HepG2 (cell line): Measurements from ENCODE around the gene BPIFB2. TPM values are rescaled to one million over a fixed set of nuclear protein-coding genes. Genes with fewer than 3 reads are reported as not detected.

ENCODE experiments used
- ATF7-NPFF ChIP-seq: sonication (generic); formaldehyde crosslinking; IDR thresholded peaks from 2 replicates; pipeline ENCODE4 v1.8.1; 2023; ENCODE audit warnings: mild to moderate bottlenecking, low read depth, missing genetic modification reagents, moderate library complexity
- CREM ChIP-seq, 2 experiments: sonication (generic) in 1 of 2; formaldehyde crosslinking in 1 of 2; IDR thresholded peaks; 2 replicates each; pipeline versions ENCODE4 v1.4.0 to v1.6.1; 2016 to 2020; ENCODE audit warnings: antibody characterized with exemption in 1 of 2, mild to moderate bottlenecking in 1 of 2, missing genetic modification reagents in 1 of 2
- ELF1 ChIP-seq: sonication (generic); formaldehyde crosslinking; IDR thresholded peaks from 2 replicates; pipeline ENCODE4 v1.4.0; 2020; ENCODE audit warnings: missing genetic modification reagents
- HCFC1 ChIP-seq: fragments of 150-350 bp; IDR thresholded peaks from 2 replicates; pipeline ENCODE4 v1.6.1; 2014; ENCODE audit warnings: low read depth, low read length
- KLF11 ChIP-seq: IDR thresholded peaks from 2 replicates; pipeline ENCODE4 v1.6.1; 2016; ENCODE audit warnings: missing compliant biosample characterization
- NFIB ChIP-seq: sonication (generic); formaldehyde crosslinking; IDR thresholded peaks from 2 replicates; pipeline ENCODE4 v1.9.0; 2021; ENCODE audit warnings: missing genetic modification reagents, mild to moderate bottlenecking, borderline replicate concordance
- PTBP1 ChIP-seq: fragments of 200-400 bp; formaldehyde crosslinking; IDR thresholded peaks from 2 replicates; pipeline ENCODE4 v1.6.1; 2018; ENCODE audit warnings: low read length, low read depth; ENCODE audit not compliant: poor library complexity, severe bottlenecking
- ZBTB1 ChIP-seq: sonication (generic); formaldehyde crosslinking; IDR thresholded peaks from 2 replicates; pipeline ENCODE4 v1.4.0; 2020; ENCODE audit warnings: missing genetic modification reagents, borderline replicate concordance
- ZIK1 ChIP-seq: sonication (generic); formaldehyde crosslinking; IDR thresholded peaks from 2 replicates; pipeline ENCODE4 v1.5.0; 2020; ENCODE audit warnings: mild to moderate bottlenecking, low read depth, missing genetic modification reagents, borderline replicate concordance
- ZNF10 ChIP-seq: sonication (generic); formaldehyde crosslinking; IDR thresholded peaks from 2 replicates; pipeline ENCODE4 v1.4.0; 2020; ENCODE audit warnings: mild to moderate bottlenecking, low read depth, missing genetic modification reagents, borderline replicate concordance
- ZNF207 ChIP-seq: fragments of 450-650 bp; IDR thresholded peaks from 2 replicates; pipeline ENCODE4 v1.6.1; 2016; ENCODE audit warnings: antibody characterized with exemption, borderline replicate concordance
- ZNF256 ChIP-seq: sonication (generic); formaldehyde crosslinking; conservative IDR thresholded peaks from 2 replicates; pipeline ENCODE4 v1.4.0; 2020; ENCODE audit warnings: missing genetic modification reagents
- polyA plus RNA-seq, 8 experiments: library from polyadenylated mRNA; depleted of rRNA in 3 of 8; stranded (reverse) in 7 of 8; unstranded in 1 of 8; fragments of >200 nt; fragmentation: Illumina TruSeq in 4 of 8; extraction: Trizol in 4 of 8; gene quantifications; 2 replicates each; pipeline versions ENCODE4 v1.2.1 to v1.2.3, GENCODE V29; 2011 to 2016; ENCODE audit warnings: low read depth in 4 of 8, missing spikeins in 1 of 8, mixed read lengths in 1 of 8; ENCODE audit not compliant: insufficient read depth in 1 of 8
- total RNA-seq, 5 experiments: library from RNA; depleted of rRNA; stranded (reverse); fragments of >200 nt; fragmentation: Illumina TruSeq; extraction: Trizol; gene quantifications; 2 replicates each; pipeline ENCODE4 v1.2.3, GENCODE V29; 2016; ENCODE audit warnings: low read depth in 1 of 5
- TF ChIP-seq, protein P1 (sequence below): sonication (generic); formaldehyde crosslinking; IDR thresholded peaks from 2 replicates; pipeline ENCODE4 v1.4.0; 2020; ENCODE audit warnings: mild to moderate bottlenecking, low read depth, missing genetic modification reagents
- TF ChIP-seq, protein P2 (sequence below): sonication (generic); formaldehyde crosslinking; IDR thresholded peaks from 2 replicates; pipeline ENCODE4 v1.5.0; 2020; ENCODE audit warnings: mild to moderate bottlenecking, missing genetic modification reagents, moderate library complexity
- TF ChIP-seq, protein P3 (sequence below): sonication (generic); formaldehyde crosslinking; IDR thresholded peaks from 2 replicates; pipeline ENCODE4 v1.5.0; 2020; ENCODE audit warnings: mild to moderate bottlenecking, low read depth, missing genetic modification reagents, borderline replicate concordance
- TF ChIP-seq, protein P4 (sequence below): sonication (generic); formaldehyde crosslinking; IDR thresholded peaks from 2 replicates; pipeline ENCODE4 v1.4.0; 2020; ENCODE audit warnings: missing genetic modification reagents
- TF ChIP-seq, protein P5 (sequence below): sonication (generic); formaldehyde crosslinking; conservative IDR thresholded peaks from 2 replicates; pipeline ENCODE4 v1.5.0; 2020; ENCODE audit warnings: missing genetic modification reagents
- TF ChIP-seq, protein P6 (sequence below): sonication (generic); formaldehyde crosslinking; IDR thresholded peaks from 2 replicates; pipeline ENCODE4 v1.4.0; 2020; ENCODE audit warnings: missing genetic modification reagents, mild to moderate bottlenecking, borderline replicate concordance

BPIFB2 gene
- total and polyA plus RNA-seq, 2 of the 13 experiments (the other 11 are each of a cell fraction or from before 2014, with no cell fraction given): 54.5 to 902 TPM

DNA sequence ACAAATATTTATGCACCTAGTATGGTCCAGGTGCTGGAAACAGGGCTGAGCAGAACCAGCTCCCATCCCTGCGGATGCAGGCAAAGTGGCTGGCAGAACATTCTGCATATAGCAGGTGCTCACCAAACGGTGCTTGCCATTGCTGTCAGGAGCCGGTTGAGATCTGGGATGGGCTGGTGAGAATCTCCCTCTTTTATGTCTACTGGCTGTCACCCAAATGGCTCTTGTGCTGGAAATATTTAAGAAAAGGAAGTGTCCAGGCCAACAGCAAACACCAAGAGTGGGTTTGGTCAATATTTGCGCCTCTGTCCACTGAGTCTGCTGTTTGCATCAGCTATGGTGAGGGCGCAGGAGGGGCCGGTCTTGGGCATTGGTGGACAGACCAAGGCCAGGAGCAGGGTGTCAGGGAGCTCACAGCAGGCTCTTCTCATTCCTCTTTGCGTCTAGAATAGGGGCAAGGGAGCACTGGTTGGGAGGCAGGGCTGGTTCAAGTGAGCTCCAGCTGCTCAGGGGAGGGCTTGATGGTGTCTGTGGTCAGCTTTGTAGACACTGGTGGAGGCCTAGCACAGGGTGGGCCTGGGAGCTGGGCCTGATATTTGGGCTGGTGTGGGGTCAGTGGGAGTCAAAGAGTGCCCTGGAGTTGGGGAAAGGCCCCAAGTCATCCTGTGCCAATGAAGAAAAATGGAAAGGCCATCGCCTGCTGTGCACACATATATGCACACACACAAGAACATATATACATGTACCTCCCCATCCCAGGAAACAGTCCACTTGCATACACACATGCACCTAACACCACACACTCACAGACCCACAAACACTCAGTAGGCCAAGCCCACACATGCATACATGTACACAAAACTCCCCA, 1.4 kb upstream of the BPIFB2 start (continued):
- TF ChIP-seq, protein P1, sequence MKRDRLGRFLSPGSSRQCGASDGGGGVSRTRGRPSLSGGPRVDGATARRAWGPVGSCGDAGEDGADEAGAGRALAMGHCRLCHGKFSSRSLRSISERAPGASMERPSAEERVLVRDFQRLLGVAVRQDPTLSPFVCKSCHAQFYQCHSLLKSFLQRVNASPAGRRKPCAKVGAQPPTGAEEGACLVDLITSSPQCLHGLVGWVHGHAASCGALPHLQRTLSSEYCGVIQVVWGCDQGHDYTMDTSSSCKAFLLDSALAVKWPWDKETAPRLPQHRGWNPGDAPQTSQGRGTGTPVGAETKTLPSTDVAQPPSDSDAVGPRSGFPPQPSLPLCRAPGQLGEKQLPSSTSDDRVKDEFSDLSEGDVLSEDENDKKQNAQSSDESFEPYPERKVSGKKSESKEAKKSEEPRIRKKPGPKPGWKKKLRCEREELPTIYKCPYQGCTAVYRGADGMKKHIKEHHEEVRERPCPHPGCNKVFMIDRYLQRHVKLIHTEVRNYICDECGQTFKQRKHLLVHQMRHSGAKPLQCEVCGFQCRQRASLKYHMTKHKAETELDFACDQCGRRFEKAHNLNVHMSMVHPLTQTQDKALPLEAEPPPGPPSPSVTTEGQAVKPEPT (CRISPR knock-in tag): 0 out of 2 replicates have a peak, but pooled peaks have one; percentile 39
- TF ChIP-seq ELF1 (CRISPR knock-in tag) (peak; percentile 69; the same call in 1 of the 2 replicates), ATF7-NPFF (CRISPR knock-in tag) (peak; percentile 55; the same call in 1 of the 2 replicates), ZNF256 (CRISPR knock-in tag) (no peak), HCFC1 (peak; percentile 8; the same call in 1 of the 2 replicates), ZIK1 (CRISPR knock-in tag) (no peak), ZNF10 (CRISPR knock-in tag) (no peak), ZNF207 (no peak), ZBTB1 (CRISPR knock-in tag) (no peak), KLF11 (0 out of 2 replicates have a peak, but pooled peaks have one; percentile 38), CREM (IDR thresholded peaks at IDR 0.05) (peak; percentile 86), CREM (CRISPR knock-in tag; IDR thresholded peaks at IDR 0.05) (no peak), PTBP1 (peak; percentile 75), NFIB (CRISPR knock-in tag) (no peak)
- TF ChIP-seq, protein P2, sequence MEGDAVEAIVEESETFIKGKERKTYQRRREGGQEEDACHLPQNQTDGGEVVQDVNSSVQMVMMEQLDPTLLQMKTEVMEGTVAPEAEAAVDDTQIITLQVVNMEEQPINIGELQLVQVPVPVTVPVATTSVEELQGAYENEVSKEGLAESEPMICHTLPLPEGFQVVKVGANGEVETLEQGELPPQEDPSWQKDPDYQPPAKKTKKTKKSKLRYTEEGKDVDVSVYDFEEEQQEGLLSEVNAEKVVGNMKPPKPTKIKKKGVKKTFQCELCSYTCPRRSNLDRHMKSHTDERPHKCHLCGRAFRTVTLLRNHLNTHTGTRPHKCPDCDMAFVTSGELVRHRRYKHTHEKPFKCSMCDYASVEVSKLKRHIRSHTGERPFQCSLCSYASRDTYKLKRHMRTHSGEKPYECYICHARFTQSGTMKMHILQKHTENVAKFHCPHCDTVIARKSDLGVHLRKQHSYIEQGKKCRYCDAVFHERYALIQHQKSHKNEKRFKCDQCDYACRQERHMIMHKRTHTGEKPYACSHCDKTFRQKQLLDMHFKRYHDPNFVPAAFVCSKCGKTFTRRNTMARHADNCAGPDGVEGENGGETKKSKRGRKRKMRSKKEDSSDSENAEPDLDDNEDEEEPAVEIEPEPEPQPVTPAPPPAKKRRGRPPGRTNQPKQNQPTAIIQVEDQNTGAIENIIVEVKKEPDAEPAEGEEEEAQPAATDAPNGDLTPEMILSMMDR (CRISPR knock-in tag): no peak; the same call in none of the 2 replicates
- TF ChIP-seq, protein P3, sequence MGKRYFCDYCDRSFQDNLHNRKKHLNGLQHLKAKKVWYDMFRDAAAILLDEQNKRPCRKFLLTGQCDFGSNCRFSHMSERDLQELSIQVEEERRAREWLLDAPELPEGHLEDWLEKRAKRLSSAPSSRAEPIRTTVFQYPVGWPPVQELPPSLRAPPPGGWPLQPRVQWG: no peak
- TF ChIP-seq, protein P4, sequence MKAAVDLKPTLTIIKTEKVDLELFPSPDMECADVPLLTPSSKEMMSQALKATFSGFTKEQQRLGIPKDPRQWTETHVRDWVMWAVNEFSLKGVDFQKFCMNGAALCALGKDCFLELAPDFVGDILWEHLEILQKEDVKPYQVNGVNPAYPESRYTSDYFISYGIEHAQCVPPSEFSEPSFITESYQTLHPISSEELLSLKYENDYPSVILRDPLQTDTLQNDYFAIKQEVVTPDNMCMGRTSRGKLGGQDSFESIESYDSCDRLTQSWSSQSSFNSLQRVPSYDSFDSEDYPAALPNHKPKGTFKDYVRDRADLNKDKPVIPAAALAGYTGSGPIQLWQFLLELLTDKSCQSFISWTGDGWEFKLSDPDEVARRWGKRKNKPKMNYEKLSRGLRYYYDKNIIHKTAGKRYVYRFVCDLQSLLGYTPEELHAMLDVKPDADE (CRISPR knock-in tag): no peak
- TF ChIP-seq, protein P5, sequence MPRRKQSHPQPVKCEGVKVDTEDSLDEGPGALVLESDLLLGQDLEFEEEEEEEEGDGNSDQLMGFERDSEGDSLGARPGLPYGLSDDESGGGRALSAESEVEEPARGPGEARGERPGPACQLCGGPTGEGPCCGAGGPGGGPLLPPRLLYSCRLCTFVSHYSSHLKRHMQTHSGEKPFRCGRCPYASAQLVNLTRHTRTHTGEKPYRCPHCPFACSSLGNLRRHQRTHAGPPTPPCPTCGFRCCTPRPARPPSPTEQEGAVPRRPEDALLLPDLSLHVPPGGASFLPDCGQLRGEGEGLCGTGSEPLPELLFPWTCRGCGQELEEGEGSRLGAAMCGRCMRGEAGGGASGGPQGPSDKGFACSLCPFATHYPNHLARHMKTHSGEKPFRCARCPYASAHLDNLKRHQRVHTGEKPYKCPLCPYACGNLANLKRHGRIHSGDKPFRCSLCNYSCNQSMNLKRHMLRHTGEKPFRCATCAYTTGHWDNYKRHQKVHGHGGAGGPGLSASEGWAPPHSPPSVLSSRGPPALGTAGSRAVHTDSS (CRISPR knock-in tag): no peak
- TF ChIP-seq, protein P6, sequence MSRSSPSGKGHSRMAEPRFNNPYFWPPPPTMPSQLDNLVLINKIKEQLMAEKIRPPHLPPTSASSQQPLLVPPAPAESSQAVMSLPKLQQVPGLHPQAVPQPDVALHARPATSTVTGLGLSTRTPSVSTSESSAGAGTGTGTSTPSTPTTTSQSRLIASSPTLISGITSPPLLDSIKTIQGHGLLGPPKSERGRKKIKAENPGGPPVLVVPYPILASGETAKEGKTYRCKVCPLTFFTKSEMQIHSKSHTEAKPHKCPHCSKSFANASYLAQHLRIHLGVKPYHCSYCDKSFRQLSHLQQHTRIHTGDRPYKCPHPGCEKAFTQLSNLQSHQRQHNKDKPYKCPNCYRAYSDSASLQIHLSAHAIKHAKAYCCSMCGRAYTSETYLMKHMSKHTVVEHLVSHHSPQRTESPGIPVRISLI (CRISPR knock-in tag): peak; percentile 62; the same call in 1 of the 2 replicates
